Inferior parietal cortex (tissue), 1 donor: ENCODE results near the gene MIB2.
A peak's percentile ranks its signal among the peaks of the same experiment; 100 is the strongest.
"Not testable (repeated sequence)": the region's sequence is repeated elsewhere in the genome, so short reads cannot be mapped to it uniquely, and the experiment has no call there.

Experiments
- DNase-seq: peaks from one replicate; pipeline ENCODE4 v3.0.0-alpha.2; 2016; ENCODE audit errors: extremely low spot score

The MIB2 gene

GRCh38 chr1:1648265-1648664, 33.0 kb downstream of the MIB2 start:
- not testable (repeated sequence) for DNase-seq

- peak; percentile 93 for DNase-seq
These were observed 43.6 kb downstream of the MIB2 start, which contains the start of gene CDK11B for GRCh38 chr1:1658583-1659549. Gene CDK11B, minus strand, starts transcription at chr1:1659004. Its CDS starts 1,519 bp downstream, at chr1:1657485.

GRCh38 chr1:1662392-1662791, 47.1 kb downstream of the MIB2 start:
- not testable (repeated sequence) for DNase-seq

GRCh38 chr1:1662830-1663560, 47.7 kb downstream of the MIB2 start:
- DNase-seq = not testable (repeated sequence)

- not testable (repeated sequence) for DNase-seq
These were observed 49.0 kb downstream of the MIB2 start for GRCh38 chr1:1664318-1664717.

- DNase-seq = no peak
These were observed 49.9 kb downstream of the MIB2 start for GRCh38 chr1:1664941-1665814.

GRCh38 chr1:1665815-1666251, 50.5 kb downstream of the MIB2 start:
- no peak for DNase-seq

- DNase-seq = no peak
These were observed 51.2 kb downstream of the MIB2 start for GRCh38 chr1:1666526-1666925.

GRCh38 chr1:1669468-1670440, 54.5 kb downstream of the MIB2 start:
- DNase-seq = no peak

- DNase-seq = no peak
These were observed 55.6 kb downstream of the MIB2 start for GRCh38 chr1:1670866-1671265.

GRCh38 chr1:1671365-1672119, 56.2 kb downstream of the MIB2 start:
- DNase-seq = no peak

- DNase-seq = no peak
These were observed 57.1 kb downstream of the MIB2 start for GRCh38 chr1:1672181-1672965.

- not testable (repeated sequence) for DNase-seq
These were observed 59.5 kb downstream of the MIB2 start for GRCh38 chr1:1674806-1675205.

GRCh38 chr1:1675218-1675617, 59.9 kb downstream of the MIB2 start:
- not testable (repeated sequence) for DNase-seq

- DNase-seq = not testable (repeated sequence)
These were observed 60.8 kb downstream of the MIB2 start for GRCh38 chr1:1676087-1676486.

GRCh38 chr1:1677718-1678580, 62.6 kb downstream of the MIB2 start:
- DNase-seq = no peak

GRCh38 chr1:1678581-1679380, 63.5 kb downstream of the MIB2 start:
- no peak for DNase-seq
